ENCODE results near the gene PUM1.
"Not testable (repeated sequence)": the region's sequence is repeated elsewhere in the genome, so short reads cannot be mapped to it uniquely, and the experiment has no call there.

The PUM1 gene

GRCh38 chr1:30962609-30963508, 102.7 kb downstream of the PUM1 start:
- Mint-ChIP-seq H3K27me3 (no peaks in the 10 kb centered on the region), H3K27ac (no peak overlapping the region), H3K4me1 (peaks cover 14% of the 10 kb centered on the region), H3K36me3 (ENCODE audit: low read depth) (peaks cover 71% of the 10 kb centered on the region), H3K9me3 (no peaks in the 10 kb centered on the region), H3K4me3 (no peak overlapping the region)
- no peak for DNase-seq
- ATAC-seq: no peak

- Mint-ChIP-seq H3K27me3 (no peaks in the 10 kb centered on the region), H3K4me1 (peaks cover 22% of the 10 kb centered on the region), H3K27ac (peak overlapping the region; percentile 1), H3K9me3 (no peaks in the 10 kb centered on the region), H3K36me3 (ENCODE audit: low read depth) (peaks cover 65% of the 10 kb centered on the region), H3K4me3 (no peak overlapping the region)
- DNase-seq: no peak
- no peak for ATAC-seq
These were observed 107.8 kb downstream of the PUM1 start for GRCh38 chr1:30957560-30958222.

- ATAC-seq: no peak
- Mint-ChIP-seq H3K36me3 (ENCODE audit: low read depth) (peaks cover 72% of the 10 kb centered on the region), H3K27me3 (no peaks in the 10 kb centered on the region), H3K9me3 (no peaks in the 10 kb centered on the region), H3K4me1 (peaks cover 25% of the 10 kb centered on the region), H3K27ac (no peak overlapping the region), H3K4me3 (no peak overlapping the region)
- no peak for DNase-seq
These were observed 110.0 kb downstream of the PUM1 start for GRCh38 chr1:30955448-30956015.

GRCh38 chr1:30953685-30954084, 111.8 kb downstream of the PUM1 start:
- peaks cover 70% of the 10 kb centered on the region for H3K36me3 Mint-ChIP-seq (ENCODE audit: low read depth)
- H3K9me3 Mint-ChIP-seq: no peaks in the 10 kb centered on the region
- H3K27me3 Mint-ChIP-seq: no peaks in the 10 kb centered on the region

GRCh38 chr1:30952098-30952497, 113.4 kb downstream of the PUM1 start:
- no peaks in the 10 kb centered on the region for H3K9me3 Mint-ChIP-seq
- DNase-seq: no peak
- peak overlapping the region; percentile 7 for H3K27ac Mint-ChIP-seq
- no peaks in the 10 kb centered on the region for H3K27me3 Mint-ChIP-seq
- peaks cover 8% of the 10 kb centered on the region for H3K4me1 Mint-ChIP-seq
- H3K4me3 Mint-ChIP-seq: no peak overlapping the region
- peaks cover 71% of the 10 kb centered on the region for H3K36me3 Mint-ChIP-seq (ENCODE audit: low read depth)
- no peak for ATAC-seq

More at GRCh38 chr1:30953685-30954084, 111.8 kb downstream of the PUM1 start:
- ATAC-seq (no peak), DNase-seq (no peak)
- no peak overlapping the region for H3K27ac Mint-ChIP-seq
- no peak overlapping the region for H3K4me3 Mint-ChIP-seq
- peaks cover 17% of the 10 kb centered on the region for H3K4me1 Mint-ChIP-seq

- Mint-ChIP-seq H3K4me1 (peaks cover 8% of the 10 kb centered on the region), H3K27me3 (no peaks in the 10 kb centered on the region), H3K4me3 (no peak overlapping the region), H3K36me3 (ENCODE audit: low read depth) (peaks cover 68% of the 10 kb centered on the region), H3K27ac (no peak overlapping the region), H3K9me3 (no peaks in the 10 kb centered on the region)
- DNase-seq (no peak), ATAC-seq (no peak)
These were observed 114.8 kb downstream of the PUM1 start for GRCh38 chr1:30950700-30951099.

- no peak overlapping the region for H3K27ac Mint-ChIP-seq
- no peak for DNase-seq
- no peaks in the 10 kb centered on the region for H3K27me3 Mint-ChIP-seq
These were observed 115.5 kb downstream of the PUM1 start for GRCh38 chr1:30950053-30950452.

GRCh38 chr1:30949487-30949838, 116.1 kb downstream of the PUM1 start:
- not testable (repeated sequence) for H3K4me3 Mint-ChIP-seq, DNase-seq, H3K27me3 Mint-ChIP-seq, H3K9me3 Mint-ChIP-seq, H3K4me1 Mint-ChIP-seq, H3K27ac Mint-ChIP-seq
- peaks cover 74% of the 10 kb centered on the region for H3K36me3 Mint-ChIP-seq (ENCODE audit: low read depth)
- ATAC-seq: peak; percentile 43

More at GRCh38 chr1:30950053-30950452, 115.5 kb downstream of the PUM1 start:
- peaks cover 73% of the 10 kb centered on the region for H3K36me3 Mint-ChIP-seq (ENCODE audit: low read depth)
- H3K4me3 Mint-ChIP-seq: no peak overlapping the region
- no peak for ATAC-seq
- no peaks in the 10 kb centered on the region for H3K9me3 Mint-ChIP-seq
- peaks cover 8% of the 10 kb centered on the region for H3K4me1 Mint-ChIP-seq

- H3K36me3 Mint-ChIP-seq (ENCODE audit: low read depth): peaks cover 77% of the 10 kb centered on the region
- H3K4me1 Mint-ChIP-seq, H3K27ac Mint-ChIP-seq, ATAC-seq, H3K9me3 Mint-ChIP-seq, H3K4me3 Mint-ChIP-seq, H3K27me3 Mint-ChIP-seq, DNase-seq: not testable (repeated sequence)
These were observed 116.6 kb downstream of the PUM1 start for GRCh38 chr1:30948813-30949486.

GRCh38 chr1:30948278-30948677, 117.2 kb downstream of the PUM1 start:
- peaks cover 6% of the 10 kb centered on the region for H3K4me1 Mint-ChIP-seq
- DNase-seq (no peak), ATAC-seq (no peak)
- no peaks in the 10 kb centered on the region for H3K27me3 Mint-ChIP-seq
- peaks cover 76% of the 10 kb centered on the region for H3K36me3 Mint-ChIP-seq (ENCODE audit: low read depth)
- no peaks in the 10 kb centered on the region for H3K9me3 Mint-ChIP-seq
- no peak overlapping the region for H3K4me3 Mint-ChIP-seq
- no peak overlapping the region for H3K27ac Mint-ChIP-seq

GRCh38 chr1:30947212-30947611, 118.3 kb downstream of the PUM1 start:
- Mint-ChIP-seq H3K27ac (no peak overlapping the region), H3K36me3 (ENCODE audit: low read depth) (peaks cover 77% of the 10 kb centered on the region), H3K9me3 (no peaks in the 10 kb centered on the region), H3K27me3 (no peaks in the 10 kb centered on the region), H3K4me3 (no peak overlapping the region), H3K4me1 (no peaks in the 10 kb centered on the region)
- ATAC-seq (no peak), DNase-seq (no peak)

GRCh38 chr1:30942326-30942963, 123.1 kb downstream of the PUM1 start:
- ATAC-seq: no peak
- no peak for DNase-seq
- H3K9me3 Mint-ChIP-seq: no peaks in the 10 kb centered on the region
- no peak overlapping the region for H3K4me3 Mint-ChIP-seq
- H3K36me3 Mint-ChIP-seq (ENCODE audit: low read depth): peaks cover 58% of the 10 kb centered on the region
- H3K27me3 Mint-ChIP-seq: no peaks in the 10 kb centered on the region
- no peak overlapping the region for H3K27ac Mint-ChIP-seq
- H3K4me1 Mint-ChIP-seq: no peaks in the 10 kb centered on the region

GRCh38 chr1:30940541-30940940, 125.0 kb downstream of the PUM1 start:
- ATAC-seq (no peak), DNase-seq (no peak)
- H3K36me3 Mint-ChIP-seq (ENCODE audit: low read depth): peaks cover 60% of the 10 kb centered on the region
- H3K4me1 Mint-ChIP-seq: no peaks in the 10 kb centered on the region
- H3K27ac Mint-ChIP-seq: no peak overlapping the region
- no peaks in the 10 kb centered on the region for H3K27me3 Mint-ChIP-seq
- no peak overlapping the region for H3K4me3 Mint-ChIP-seq
- H3K9me3 Mint-ChIP-seq: no peaks in the 10 kb centered on the region

GRCh38 chr1:30936541-30937171, 128.9 kb downstream of the PUM1 start:
- H3K27me3 Mint-ChIP-seq: no peaks in the 10 kb centered on the region
- DNase-seq (no peak), ATAC-seq (no peak)
- H3K4me1 Mint-ChIP-seq: no peaks in the 10 kb centered on the region
- no peak overlapping the region for H3K4me3 Mint-ChIP-seq
- no peak overlapping the region for H3K27ac Mint-ChIP-seq
- no peaks in the 10 kb centered on the region for H3K9me3 Mint-ChIP-seq
- peaks cover 42% of the 10 kb centered on the region for H3K36me3 Mint-ChIP-seq (ENCODE audit: low read depth)
